ENCODE results near the gene ZNF70. TPM values are rescaled to one million over a fixed set of nuclear protein-coding genes. Genes with fewer than 3 reads are reported as not detected.

The ZNF70 gene
- total and polyA plus RNA-seq, 12 donors: 0.94 to 6.1 (median 4.6) TPM

DNA sequence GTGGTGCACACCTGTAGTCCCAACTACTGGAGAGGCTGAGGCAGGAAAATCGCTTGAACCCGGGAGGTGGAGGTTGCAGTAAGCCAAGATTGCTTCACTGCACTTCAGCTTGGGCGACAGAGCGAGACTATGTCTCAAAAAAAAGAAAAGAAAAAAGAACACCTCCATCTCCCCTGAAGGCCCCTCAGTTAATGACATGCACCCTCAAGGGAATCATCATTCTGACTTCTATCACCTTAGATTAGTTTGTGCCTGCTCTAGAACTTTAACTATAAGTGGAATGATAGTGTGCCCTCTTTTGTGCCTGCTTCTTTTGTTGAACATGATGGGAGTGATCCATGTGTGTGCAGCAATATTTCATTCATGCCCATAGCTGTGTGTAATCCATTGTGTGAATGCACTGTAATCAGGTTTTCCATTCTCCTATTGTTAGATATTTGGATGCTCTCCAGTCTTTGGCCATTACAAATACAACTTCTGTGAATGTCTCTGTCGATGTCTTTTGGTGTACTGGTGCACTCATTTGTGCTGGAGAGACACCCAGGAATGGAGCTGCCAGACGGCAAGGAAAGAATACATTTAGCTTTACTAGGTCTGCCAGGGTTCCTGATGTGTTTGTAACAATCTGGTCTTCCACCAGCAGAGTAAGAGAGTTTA, 4.2 kb upstream of the ZNF70 start:
- Histone ChIP-seq H3K9me3 (replicated peaks in 1 of 3) (no peaks in the 10 kb centered on the region), H3K4me3 (no peak overlapping the region), H3K27me3 (no peaks in the 10 kb centered on the region), H3K27ac (no peak overlapping the region), H3K4me1 (replicated peaks in 1 of 2) (peaks cover 4 to 7% of the 10 kb centered on the region in 2 donors), H3K36me3 (replicated peaks in 1 of 2) (no peaks in the 10 kb centered on the region)
- TF ChIP-seq, protein P1, sequence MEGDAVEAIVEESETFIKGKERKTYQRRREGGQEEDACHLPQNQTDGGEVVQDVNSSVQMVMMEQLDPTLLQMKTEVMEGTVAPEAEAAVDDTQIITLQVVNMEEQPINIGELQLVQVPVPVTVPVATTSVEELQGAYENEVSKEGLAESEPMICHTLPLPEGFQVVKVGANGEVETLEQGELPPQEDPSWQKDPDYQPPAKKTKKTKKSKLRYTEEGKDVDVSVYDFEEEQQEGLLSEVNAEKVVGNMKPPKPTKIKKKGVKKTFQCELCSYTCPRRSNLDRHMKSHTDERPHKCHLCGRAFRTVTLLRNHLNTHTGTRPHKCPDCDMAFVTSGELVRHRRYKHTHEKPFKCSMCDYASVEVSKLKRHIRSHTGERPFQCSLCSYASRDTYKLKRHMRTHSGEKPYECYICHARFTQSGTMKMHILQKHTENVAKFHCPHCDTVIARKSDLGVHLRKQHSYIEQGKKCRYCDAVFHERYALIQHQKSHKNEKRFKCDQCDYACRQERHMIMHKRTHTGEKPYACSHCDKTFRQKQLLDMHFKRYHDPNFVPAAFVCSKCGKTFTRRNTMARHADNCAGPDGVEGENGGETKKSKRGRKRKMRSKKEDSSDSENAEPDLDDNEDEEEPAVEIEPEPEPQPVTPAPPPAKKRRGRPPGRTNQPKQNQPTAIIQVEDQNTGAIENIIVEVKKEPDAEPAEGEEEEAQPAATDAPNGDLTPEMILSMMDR (IDR thresholded peaks at IDR 0.05): no peak
- TF ChIP-seq POLR2A (IDR thresholded peaks at IDR 0.05): no peak
- intact Hi-C loops (cut with DNase I): no loop called here
- WGBS, 4 donors: 71 to 80% (median 77%) methylated on average over 6 of the region's 6 CpGs
- DNase-seq: no peak

DNA sequence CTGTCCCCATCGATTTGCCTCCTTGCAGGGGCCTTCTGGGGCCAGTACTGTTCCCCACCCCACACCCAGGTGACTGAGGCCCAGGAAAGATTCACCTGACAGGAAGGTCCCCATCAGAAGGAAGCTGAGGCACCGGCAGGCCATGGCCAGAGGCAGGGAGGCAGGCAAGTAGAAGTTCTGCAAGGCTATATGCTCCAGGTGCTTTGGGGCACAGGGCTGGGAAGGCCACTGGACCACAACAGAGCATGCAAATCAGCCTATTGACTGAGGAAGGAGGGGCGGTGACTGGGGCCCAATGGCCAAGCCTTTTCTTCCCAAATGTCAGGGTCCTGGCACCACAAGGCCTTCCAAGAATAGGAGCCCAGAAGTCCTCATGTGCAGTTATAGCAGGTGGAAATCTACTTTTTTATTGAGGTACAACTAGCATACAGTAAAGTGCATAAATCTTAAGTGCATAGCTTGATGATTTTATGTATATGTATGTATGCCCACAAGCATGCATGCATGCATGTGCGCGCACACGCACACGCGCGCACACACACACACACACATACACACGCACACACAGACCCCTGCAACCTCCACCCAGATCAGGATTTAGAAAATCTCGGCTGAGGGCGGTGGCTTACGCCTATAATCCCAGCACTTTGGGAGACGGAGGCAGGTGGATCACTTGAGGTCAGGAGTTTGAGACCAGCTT, 3.5 kb upstream of the ZNF70 start, which contains the start of gene VPREB3:
VPREB3 (minus strand) TSS at position 206 of the 700 bp plus-strand sequence; CDS start at position 144, 62 bp downstream.
- H3K4me3 ChIP-seq: no peak within 1 kb of the TSS
- peak within 1 kb of the TSS in 1 of 5 donors; percentile 29 for H3K27ac ChIP-seq
- peaks cover 7 to 8% of the 10 kb centered on the region in 2 donors for H3K4me1 ChIP-seq (replicated peaks in 1 of 2)
- H3K27me3 ChIP-seq: no peaks in the 10 kb centered on the region
- DNase-seq: no peak
- 78 to 89% (median 84%) methylated on average over 13 to 14 of the region's 14 CpGs for WGBS, 4 donors
- intact Hi-C loops (cut with DNase I): no loop called here
- TF ChIP-seq POLR2A (IDR thresholded peaks at IDR 0.05): no peak
- TF ChIP-seq, protein P1 (IDR thresholded peaks at IDR 0.05): no peak
- H3K9me3 ChIP-seq (replicated peaks in 1 of 3): no peaks in the 10 kb centered on the region
- no peaks in the 10 kb centered on the region for H3K36me3 ChIP-seq (replicated peaks in 1 of 2)

DNA sequence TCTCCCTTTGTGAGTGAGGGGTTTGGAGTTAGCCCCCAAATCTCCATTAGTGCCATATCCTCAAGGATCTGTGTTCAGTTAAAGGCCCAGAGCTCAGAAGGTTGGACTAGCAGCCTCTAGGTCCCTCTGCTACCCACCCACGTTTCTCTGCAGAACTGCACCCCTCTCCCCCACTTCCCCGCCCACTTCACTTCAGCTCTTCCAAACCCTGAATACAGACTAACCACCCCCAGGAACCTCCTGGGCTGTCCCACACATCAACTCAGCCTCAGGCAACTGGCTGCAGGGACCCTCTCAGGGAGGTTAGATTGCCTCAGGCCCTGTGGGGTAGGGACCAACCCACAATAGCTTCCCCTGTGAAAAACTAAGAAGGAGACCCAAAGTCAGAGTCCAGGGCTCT, 2.5 kb upstream of the ZNF70 start:
- no peak for TF ChIP-seq POLR2A (IDR thresholded peaks at IDR 0.05)
- TF ChIP-seq, protein P1 (IDR thresholded peaks at IDR 0.05): no peak
- H3K36me3 ChIP-seq (replicated peaks in 1 of 2): no peaks in the 10 kb centered on the region
- intact Hi-C loops (cut with DNase I): no loop called here
- peak overlapping the region in 1 of 5 donors; percentile 29 for H3K27ac ChIP-seq
- peaks cover 7 to 8% of the 10 kb centered on the region in 2 donors for H3K4me1 ChIP-seq (replicated peaks in 1 of 2)
- DNase-seq: no peak
- H3K9me3 ChIP-seq (replicated peaks in 1 of 3): no peaks in the 10 kb centered on the region
- H3K4me3 ChIP-seq: no peak overlapping the region
- 66 to 77% (median 72%) methylated on average over 2 of the region's 2 CpGs; no CpG with 5 or more reads in 1 of the 4 donors for WGBS, 4 donors
- no peaks in the 10 kb centered on the region for H3K27me3 ChIP-seq

DNA sequence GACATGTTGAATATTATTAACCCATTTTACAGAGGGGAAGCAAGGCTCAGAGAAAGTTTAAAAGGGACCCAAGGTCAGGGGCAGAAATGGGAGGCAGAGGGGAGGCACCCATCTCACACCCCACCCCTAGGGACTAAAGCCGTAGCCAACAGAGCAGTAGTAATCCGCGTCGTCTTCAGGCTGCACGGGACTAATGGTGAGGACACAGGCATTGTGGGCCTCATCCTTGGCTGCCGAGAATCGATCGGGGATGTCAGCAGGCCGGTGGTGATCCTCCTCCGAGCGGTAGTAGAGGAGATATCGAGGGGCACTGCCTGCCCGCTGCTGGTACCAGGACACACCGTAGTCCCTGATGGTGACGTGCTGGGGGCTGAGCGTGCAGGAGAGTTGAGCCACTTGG, 1.8 kb upstream of the ZNF70 start:
- Histone ChIP-seq H3K27me3 (no peaks in the 10 kb centered on the region), H3K4me1 (replicated peaks in 1 of 2) (peaks cover 7 to 8% of the 10 kb centered on the region in 2 donors), H3K27ac (peak overlapping the region in 1 of 5 donors; percentile 29), H3K4me3 (no peak overlapping the region), H3K9me3 (replicated peaks in 1 of 3) (no peaks in the 10 kb centered on the region), H3K36me3 (replicated peaks in 1 of 2) (no peaks in the 10 kb centered on the region)
- intact Hi-C loops (cut with DNase I): no loop called here
- WGBS, 4 donors: 85 to 95% (median 89%) methylated on average over 12 to 16 of the region's 16 CpGs
- no peak for TF ChIP-seq POLR2A (IDR thresholded peaks at IDR 0.05)
- TF ChIP-seq, protein P1 (IDR thresholded peaks at IDR 0.05): no peak
- DNase-seq: no peak

All from adrenal gland (tissue), 12 donors.